ENCODE measurements around the gene PLPPR2.
"Not testable (repeated sequence)": the region's sequence is repeated elsewhere in the genome, so short reads cannot be mapped to it uniquely, and the experiment has no call there.

Gene PLPPR2

DNA sequence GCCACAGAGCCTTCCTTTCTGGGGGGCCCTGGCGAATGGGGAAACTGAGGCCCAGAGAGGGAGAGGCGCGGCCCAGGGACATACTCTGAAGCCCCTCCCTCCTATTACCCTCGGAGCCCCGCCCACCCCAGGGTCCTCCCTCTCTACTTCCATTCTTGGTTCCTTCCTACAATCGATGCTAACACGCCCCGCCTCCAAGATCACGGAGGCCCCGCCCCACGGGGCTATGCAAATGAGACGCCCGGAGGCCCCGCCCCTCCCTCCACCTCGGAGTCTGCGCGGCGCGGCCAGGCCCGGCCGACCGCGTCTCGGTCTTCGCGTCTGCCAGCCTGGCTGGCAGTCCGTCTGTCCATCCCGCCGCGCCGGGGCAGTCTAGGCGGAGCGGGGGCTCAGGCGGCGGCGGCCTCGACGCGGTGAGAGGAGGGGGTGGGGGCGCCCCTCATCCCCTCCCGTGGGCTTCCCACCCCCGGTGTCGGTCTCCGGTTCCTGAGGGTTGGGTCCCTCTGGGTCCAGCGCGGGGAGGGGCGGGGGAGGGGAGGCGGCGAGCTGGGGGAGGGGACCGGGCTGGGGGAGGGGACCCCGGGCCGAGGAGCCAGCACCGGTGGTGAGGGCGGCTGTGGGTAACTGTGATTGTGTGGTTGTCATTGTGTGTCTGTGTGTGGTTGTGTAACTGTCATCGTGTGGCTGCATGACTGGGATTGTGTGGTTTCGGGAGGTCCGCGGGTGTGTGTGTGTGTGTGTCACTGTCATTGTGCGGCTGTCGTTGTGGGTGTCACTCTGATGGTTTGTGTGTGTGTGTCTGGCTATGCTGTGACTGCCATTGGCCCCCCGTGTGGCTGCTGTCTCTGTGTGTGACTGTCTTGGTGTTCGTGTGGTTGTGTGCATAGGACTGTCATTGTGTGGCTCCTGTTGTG, at the start of gene PLPPR2:
PLPPR2 (plus strand) TSS at position 273 of the 914 bp plus-strand sequence. CDS start 2,242 bp downstream, outside the sequence.
- no peaks in the 10 kb centered on the region; the same call in 1 of the 2 replicates for H3F3A ChIP-seq (ENCODE audit: control insufficient read depth, insufficient read depth)
- no peak within 1 kb of the TSS for H3K27ac ChIP-seq (ENCODE audit: low read depth, low read length)
- H3K9me2 ChIP-seq (replicated peaks; ENCODE audit: control insufficient read depth, low read length) = no peaks in the 10 kb centered on the region
- H3K4me2 ChIP-seq (ENCODE audit: low read length) = no peak within 1 kb of the TSS
- no peaks in the 10 kb centered on the region for H3K9me3 ChIP-seq (ENCODE audit: control insufficient read depth, insufficient read depth, low read length)
- H4K20me1 ChIP-seq (ENCODE audit: control insufficient read depth, insufficient read depth, low read depth, low read length) = no peaks in the 10 kb centered on the region
- no peaks in the 10 kb centered on the region for H3K79me2 ChIP-seq (ENCODE audit: control insufficient read depth, low read length)
- TF ChIP-seq EZH2phosphoT487 (IDR thresholded peaks at IDR 0.05; ENCODE audit: borderline replicate concordance, low read length) = no peak
- no peak for TF ChIP-seq CTCF (IDR thresholded peaks at IDR 0.05; ENCODE audit: low read depth, low read length, poor library complexity, severe bottlenecking)
- H3K36me3 ChIP-seq (ENCODE audit: control insufficient read depth, low read length) = no peaks in the 10 kb centered on the region
- H3K27me3 ChIP-seq (ENCODE audit: control insufficient read depth, low read length) = no peaks in the 10 kb centered on the region
- H3K4me1 ChIP-seq (ENCODE audit: control insufficient read depth, low read length) = no peaks in the 10 kb centered on the region
- H3K4me3 ChIP-seq (ENCODE audit: low read length) = no peak within 1 kb of the TSS

DNA sequence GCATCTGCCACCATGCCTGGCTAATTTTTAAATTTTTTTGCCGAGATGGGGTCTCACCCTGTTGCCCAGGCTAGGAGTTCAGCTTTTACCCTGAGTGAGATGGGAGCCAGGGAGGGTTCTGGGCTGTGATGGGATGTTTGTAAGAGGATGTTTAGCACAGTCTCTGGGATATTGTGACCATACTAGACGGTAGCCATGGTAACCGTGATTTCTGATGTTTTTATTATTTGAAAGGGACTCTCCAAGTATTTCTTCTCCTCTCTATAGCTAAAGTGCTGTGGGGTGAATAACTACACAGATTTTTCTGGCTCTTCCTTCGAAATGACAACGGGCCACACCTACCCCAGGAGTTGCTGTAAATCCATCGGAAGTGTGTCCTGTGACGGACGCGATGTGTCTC, 48.9 kb upstream of the PLPPR2 start:
- no peaks in the 10 kb centered on the region for H3K27me3 ChIP-seq (ENCODE audit: control insufficient read depth, low read length)
- no peaks in the 10 kb centered on the region for H4K20me1 ChIP-seq (ENCODE audit: control insufficient read depth, insufficient read depth, low read depth, low read length)
- no peak overlapping the region for H3K4me2 ChIP-seq (ENCODE audit: low read length)
- no peak overlapping the region for H3K27ac ChIP-seq (ENCODE audit: low read depth, low read length)
- peaks cover 6% of the 10 kb centered on the region for H3K79me2 ChIP-seq (ENCODE audit: control insufficient read depth, low read length)
- no peaks in the 10 kb centered on the region for H3K9me2 ChIP-seq (replicated peaks; ENCODE audit: control insufficient read depth, low read length)
- H3F3A ChIP-seq (ENCODE audit: control insufficient read depth, insufficient read depth) = no peaks in the 10 kb centered on the region
- H3K4me3 ChIP-seq (ENCODE audit: low read length) = no peak overlapping the region
- H3K36me3 ChIP-seq (ENCODE audit: control insufficient read depth, low read length) = no peaks in the 10 kb centered on the region
- TF ChIP-seq CTCF (IDR thresholded peaks at IDR 0.05; ENCODE audit: low read depth, low read length, poor library complexity, severe bottlenecking) = no peak
- no peak for TF ChIP-seq EZH2phosphoT487 (IDR thresholded peaks at IDR 0.05; ENCODE audit: borderline replicate concordance, low read length)
- no peaks in the 10 kb centered on the region for H3K4me1 ChIP-seq (ENCODE audit: control insufficient read depth, low read length)
- H3K9me3 ChIP-seq (ENCODE audit: control insufficient read depth, insufficient read depth, low read length) = no peaks in the 10 kb centered on the region

- Histone ChIP-seq H3K27ac (ENCODE audit: low read depth, low read length) (peak overlapping the region; percentile 56), H3K79me2 (ENCODE audit: control insufficient read depth, low read length) (peaks cover 44% of the 10 kb centered on the region), H3K4me2 (ENCODE audit: low read length) (peak overlapping the region; percentile 63), H3K4me1 (ENCODE audit: control insufficient read depth, low read length) (peaks cover 60% of the 10 kb centered on the region), H3K4me3 (ENCODE audit: low read length) (peak overlapping the region; percentile 70)
- H4K20me1 ChIP-seq (ENCODE audit: control insufficient read depth, insufficient read depth, low read depth, low read length); H3K9me3 ChIP-seq (ENCODE audit: control insufficient read depth, insufficient read depth, low read length); H3F3A ChIP-seq (ENCODE audit: control insufficient read depth, insufficient read depth); H3K27me3 ChIP-seq (ENCODE audit: control insufficient read depth, low read length); H3K36me3 ChIP-seq (ENCODE audit: control insufficient read depth, low read length); H3K9me2 ChIP-seq (replicated peaks; ENCODE audit: control insufficient read depth, low read length): not testable (repeated sequence)
Measured at GRCh38 chr19:11320278-11320995, 34.8 kb upstream of the PLPPR2 start.

Measured in DOHH2 (cell line).